GM12891 (cell line): ENCODE results near the gene MTCP1.

ENCODE experiments used
- POLR2A ChIP-seq: IDR thresholded peaks from 2 replicates; pipeline ENCODE4 v1.6.1; 2011; ENCODE audit warnings: low read depth, low read length, control low read depth
- SPI1 ChIP-seq: IDR thresholded peaks from 2 replicates; pipeline ENCODE4 v1.6.1; 2011; ENCODE audit warnings: low read depth, low read length, control low read depth

GRCh38 chrX:155046811-155047528, 24.0 kb downstream of the MTCP1 start:
- TF ChIP-seq SPI1 (no peak), POLR2A (no peak)
